ENCODE measurements around the gene RGS10.

The RGS10 gene

GRCh38 chr10:119496273-119496672 lies 46.2 kb downstream of the RGS10 start:
- peak in 1 of 4 experiments; percentile 65 for DNase-seq

GRCh38 chr10:119495545-119495944 lies 47.0 kb downstream of the RGS10 start:
- DNase-seq: no peak

- peak in 1 of 4 experiments; percentile 12 for DNase-seq
Measured at GRCh38 chr10:119495021-119495505, 47.5 kb downstream of the RGS10 start.

GRCh38 chr10:119494236-119495020 lies 48.1 kb downstream of the RGS10 start:
- DNase-seq: no peak

GRCh38 chr10:119493155-119493554 lies 49.4 kb downstream of the RGS10 start:
- peak in 2 of 4 experiments; percentile 20 to 37 for DNase-seq

- no peak for DNase-seq
Measured at GRCh38 chr10:119491966-119492757, 50.4 kb downstream of the RGS10 start.

- DNase-seq: no peak
Measured at GRCh38 chr10:119489991-119490326, 52.6 kb downstream of the RGS10 start.

- no peak for DNase-seq
Measured at GRCh38 chr10:119488675-119489074, 53.8 kb downstream of the RGS10 start.

- DNase-seq: peak in 1 of 4 experiments; percentile 6
Measured at GRCh38 chr10:119483839-119484238, 58.7 kb downstream of the RGS10 start.

GRCh38 chr10:119483001-119483400 lies 59.5 kb downstream of the RGS10 start:
- peak in 2 of 4 experiments; percentile 14 to 25 for DNase-seq

- DNase-seq: no peak
Measured at GRCh38 chr10:119481781-119482426, 60.6 kb downstream of the RGS10 start.

- DNase-seq: peak in 1 of 4 experiments; percentile 9
Measured at GRCh38 chr10:119480667-119481066, 61.9 kb downstream of the RGS10 start.

GRCh38 chr10:119479532-119479931 lies 63.0 kb downstream of the RGS10 start:
- no peak for DNase-seq

- DNase-seq: no peak
Measured at GRCh38 chr10:119478811-119479341, 63.6 kb downstream of the RGS10 start.

GRCh38 chr10:119478111-119478802 lies 64.3 kb downstream of the RGS10 start:
- DNase-seq: peak in 1 of 4 experiments; percentile 5

- no peak for DNase-seq
Measured at GRCh38 chr10:119477444-119477843, 65.1 kb downstream of the RGS10 start.

GRCh38 chr10:119474606-119475005 lies 67.9 kb downstream of the RGS10 start:
- DNase-seq: no peak

GRCh38 chr10:119473771-119474170 lies 68.7 kb downstream of the RGS10 start:
- no peak for DNase-seq

GRCh38 chr10:119470920-119471702 lies 71.4 kb downstream of the RGS10 start:
- no peak for DNase-seq

GRCh38 chr10:119469846-119470245 lies 72.7 kb downstream of the RGS10 start:
- DNase-seq: no peak

- DNase-seq: no peak
Measured at GRCh38 chr10:119469325-119469707, 73.2 kb downstream of the RGS10 start.

Measured in suppressor macrophage (primary cell).